Measurements from ENCODE around the gene TNK2.
"Not testable (repeated sequence)": the region's sequence is repeated elsewhere in the genome, so short reads cannot be mapped to it uniquely, and the experiment has no call there.

The TNK2 gene

DNA sequence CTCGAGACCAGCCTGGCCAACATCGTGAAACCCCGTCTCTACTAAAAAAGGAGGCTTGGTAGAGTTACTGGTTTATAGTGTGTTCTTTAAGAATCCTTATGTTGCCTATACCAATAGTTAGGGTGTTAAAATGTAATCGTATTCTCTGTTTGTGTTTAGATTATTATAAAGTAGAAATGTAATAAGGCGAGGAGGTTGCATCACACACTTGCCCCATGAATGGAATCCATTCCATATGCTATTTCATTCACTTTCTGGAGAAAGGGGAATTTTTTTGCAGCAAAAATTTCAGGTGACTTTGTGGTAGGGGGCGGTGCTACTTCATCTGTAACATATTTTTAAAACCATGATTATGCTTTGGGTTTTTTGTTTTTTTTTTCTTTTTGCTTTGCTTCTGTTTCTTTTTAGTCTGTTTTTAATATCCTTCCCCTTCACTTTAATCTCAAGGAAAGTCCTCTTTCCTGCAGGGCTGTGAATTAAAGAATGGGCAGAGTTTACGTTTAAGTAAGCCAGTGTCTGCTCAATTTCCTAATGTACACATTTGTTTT lies 63.6 kb downstream of the TNK2 start:
- no peak for DNase-seq

DNA sequence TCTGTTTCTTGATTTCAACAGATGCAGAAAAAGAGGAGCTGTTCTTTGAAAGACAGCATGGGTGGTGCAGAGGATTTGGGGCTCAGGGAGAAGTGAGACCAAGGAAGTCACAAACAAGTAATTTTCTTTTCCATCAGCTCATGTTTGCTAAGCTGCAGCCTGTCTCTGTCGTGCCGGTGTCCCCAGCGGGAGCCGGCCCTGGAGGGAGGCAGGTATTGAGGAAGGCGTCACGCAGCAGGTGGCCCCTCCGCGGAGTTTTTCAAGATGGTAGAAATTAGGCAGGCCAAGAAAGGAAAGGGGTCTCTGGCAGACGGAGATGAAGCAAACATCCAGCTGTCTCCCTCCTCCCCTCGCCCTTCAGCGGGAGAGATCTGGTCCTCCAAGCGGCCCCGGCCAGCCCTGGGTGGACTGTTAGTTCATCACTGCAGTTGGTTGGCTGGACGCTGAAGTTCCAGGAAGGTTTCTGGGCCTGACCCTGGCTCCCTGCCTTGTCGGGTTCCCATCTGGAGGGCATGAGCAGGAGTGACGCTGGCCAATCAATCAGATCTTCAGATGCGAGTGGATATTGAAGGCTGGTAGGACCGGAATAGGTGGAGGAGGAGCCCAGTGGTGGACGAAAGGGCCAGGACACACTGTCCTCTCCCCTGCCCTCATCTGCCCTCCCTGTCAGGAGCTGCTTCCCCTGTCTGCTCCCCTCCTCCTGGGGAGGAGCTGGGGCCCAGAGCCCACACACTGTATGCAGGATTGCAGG lies 68.9 kb downstream of the TNK2 start:
- no peak for DNase-seq

DNA sequence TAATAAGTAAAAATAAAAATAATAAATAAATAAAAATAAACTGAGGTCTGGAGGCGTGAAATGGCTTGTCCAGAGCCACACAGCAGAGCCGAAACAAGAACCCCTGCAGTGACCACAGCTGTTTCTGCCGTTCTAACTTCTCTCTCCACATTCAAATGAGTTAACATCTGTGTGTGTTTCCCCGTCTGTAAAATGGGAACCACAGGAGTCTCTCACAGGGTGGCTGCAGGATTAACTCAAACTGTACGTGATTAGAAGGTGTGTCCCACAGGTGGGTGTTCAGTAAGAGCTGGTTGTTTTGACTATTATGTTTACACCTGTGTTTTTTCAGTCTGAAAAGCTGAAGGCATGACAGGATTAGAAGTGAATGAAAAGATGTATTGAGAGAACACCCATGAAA lies 69.6 kb downstream of the TNK2 start:
- DNase-seq: no peak

DNA sequence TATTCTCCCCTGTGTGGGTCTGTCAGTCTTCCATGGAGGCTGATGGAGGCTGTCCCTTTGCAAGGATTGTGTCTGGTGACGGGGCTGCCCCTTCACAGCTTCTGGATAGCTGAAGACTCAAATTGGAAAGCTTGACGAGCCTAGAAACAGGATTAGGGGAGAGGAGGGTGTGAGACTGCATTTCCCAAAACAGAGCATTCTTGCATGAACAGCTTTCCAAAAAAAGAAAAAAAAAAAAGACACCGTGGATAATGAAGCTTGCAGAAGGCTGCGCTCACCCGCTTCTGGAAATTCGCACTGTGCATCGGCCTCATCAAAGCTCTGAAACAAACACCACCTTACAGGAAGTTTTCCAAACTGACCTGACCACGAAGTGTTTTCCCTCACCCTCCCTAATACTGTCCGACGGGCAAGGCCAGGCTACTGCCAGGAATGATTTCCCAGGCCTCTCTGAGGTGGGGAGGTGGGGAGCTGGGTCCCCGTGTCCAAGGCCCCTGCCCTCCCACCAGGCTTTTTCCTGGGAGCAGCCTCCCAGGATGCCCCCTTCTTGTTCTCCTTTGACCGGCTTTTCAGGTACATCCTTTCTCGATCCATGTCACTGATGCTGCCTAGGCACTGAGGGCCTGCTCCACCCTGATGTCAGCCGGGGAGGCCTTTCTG lies 71.7 kb downstream of the TNK2 start:
- no peak for DNase-seq

DNA sequence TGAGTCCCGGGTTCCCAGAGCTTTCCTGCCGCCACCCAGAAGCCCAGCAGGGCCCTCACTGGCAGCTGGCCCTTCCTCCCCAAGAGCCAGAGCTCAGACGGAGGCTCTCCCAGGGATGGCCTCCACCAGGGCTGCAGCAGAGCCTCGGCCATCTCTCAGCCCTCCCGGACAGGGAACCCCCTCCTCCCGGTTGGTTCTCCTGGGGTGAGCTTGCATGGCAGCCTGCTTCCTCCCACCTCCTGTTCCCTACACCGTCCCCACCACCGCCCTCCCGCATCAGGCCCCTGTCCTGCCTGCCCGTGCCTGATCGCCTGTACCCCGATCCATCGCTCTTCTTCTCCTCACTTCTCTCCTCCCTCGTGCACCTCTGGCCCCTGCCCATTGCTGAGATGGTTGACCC lies 72.6 kb downstream of the TNK2 start:
- no peak for DNase-seq

DNA sequence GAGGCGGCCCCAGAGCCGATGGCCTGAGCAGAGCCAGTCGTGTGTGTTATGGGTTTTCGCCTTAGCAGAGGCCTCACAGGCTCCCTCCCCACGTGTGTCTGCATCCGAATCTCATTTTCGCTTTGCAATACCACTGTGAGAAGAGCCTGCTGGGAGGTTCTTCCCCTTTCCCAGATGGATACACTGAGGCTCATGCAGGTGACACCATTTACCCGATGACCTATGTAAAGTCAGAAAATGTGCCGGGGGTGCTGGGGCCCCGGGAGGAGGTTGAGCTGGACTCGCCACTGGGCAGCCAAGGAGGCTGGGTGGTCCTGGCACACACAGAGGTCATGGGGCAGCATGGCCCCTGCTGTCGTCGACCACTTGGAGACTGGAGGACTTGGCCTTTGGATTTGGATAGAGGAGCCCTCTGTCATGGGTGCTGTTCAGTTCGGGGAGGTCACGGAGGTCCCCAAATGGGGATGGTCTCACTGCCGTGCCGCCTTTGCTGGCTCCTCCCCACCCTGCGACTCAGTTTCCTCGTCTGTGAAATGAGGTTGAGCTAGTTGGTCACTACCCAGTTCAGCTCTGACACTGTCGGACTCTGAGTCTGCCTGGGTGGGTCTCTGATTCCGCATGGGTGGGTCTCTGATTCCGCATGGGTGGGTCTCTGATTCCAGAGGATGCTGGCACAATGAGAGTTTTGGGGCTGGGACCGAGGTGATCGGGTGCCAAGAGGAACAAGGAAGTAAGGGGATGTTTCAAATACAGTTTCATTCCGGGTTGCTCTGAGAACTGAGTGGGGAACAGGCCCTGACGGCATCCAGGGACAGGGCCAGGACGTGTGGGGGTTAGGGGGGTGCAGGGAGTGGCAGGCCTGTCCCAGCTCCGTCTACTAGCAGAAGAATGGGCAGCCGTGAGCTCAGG lies 73.4 kb downstream of the TNK2 start:
- DNase-seq: no peak

DNA sequence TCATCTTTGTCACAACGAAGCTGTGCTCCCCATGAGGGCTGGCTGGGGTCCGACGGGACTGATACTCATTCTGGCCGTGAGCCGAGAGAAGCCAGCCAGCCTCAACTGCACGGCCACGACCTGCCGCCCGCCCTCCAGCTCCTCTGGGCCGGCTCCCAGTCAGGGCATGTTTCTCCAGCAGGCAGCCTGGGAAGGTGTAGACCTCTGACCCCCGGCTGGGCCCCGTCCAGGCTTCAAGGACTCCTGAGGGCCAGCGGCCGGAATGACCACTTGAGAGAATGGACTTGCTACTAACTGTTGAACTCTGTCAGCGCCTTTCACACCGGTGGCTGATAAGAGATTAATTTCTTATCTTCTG lies 78.5 kb downstream of the TNK2 start:
- no peak for DNase-seq

DNA sequence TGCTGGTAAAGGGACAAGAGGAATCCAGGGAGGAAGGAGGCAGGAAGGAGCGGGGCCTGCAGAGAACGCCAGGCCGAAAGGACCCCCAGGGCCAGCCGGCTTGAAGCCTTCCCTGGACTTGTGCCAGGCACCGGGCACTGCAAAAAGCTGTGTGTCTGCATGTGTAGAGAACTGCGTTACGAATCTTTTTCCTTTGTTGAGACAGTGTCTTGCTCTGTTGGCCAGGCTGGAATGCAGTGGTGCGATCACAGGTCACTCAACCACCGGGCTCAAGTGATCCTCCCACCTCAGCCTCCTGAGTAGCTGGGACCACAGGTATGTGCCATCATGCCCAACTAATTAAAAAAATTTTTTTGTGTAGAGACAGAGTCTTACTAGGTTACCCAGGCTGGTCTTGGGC lies 79.6 kb downstream of the TNK2 start:
- no peak for DNase-seq

DNA sequence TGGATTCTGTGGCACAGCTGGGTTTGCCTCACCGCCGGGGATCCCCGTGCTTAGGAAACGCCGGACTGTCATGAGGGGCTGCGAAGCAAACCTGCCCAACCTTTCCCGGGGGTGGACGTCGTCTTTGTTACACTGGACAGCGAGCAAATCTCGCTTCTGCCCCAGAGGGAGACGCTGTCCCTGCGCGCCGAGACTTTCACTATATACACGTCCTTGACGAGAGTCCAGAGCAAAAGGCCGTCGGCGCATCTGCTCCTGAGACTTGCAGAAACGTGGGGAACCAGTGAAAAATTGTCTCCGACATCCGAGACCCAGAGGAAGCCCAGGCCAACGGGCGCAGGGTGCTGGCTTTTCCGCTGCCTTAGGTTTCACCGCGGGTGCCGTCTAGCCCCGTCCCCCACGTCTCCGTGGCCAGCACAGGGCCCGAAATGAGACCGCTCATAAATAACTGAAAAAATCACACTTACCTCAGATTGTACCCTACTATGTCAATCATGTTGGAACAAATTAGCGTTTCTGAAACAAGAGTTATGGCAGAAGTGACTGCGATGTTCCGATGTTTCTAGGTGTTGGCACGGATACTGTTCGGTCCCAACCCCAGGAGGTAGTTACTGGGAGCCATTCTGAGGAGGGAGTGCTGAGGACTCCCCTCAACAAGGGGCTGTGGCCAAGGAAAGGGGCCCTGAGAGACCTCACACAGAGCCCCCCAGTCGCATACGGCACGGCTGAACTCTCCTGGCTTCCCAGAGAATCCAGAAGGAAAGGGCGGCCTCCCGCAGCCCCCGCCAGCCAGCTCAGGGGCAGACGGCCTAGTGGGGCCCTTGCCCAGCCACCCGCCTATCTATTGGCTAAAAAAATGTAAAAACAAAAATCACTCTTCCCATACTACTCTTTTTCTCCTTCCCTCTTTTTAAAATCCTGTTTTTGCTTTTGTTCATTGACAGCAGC lies 82.2 kb downstream of the TNK2 start:
- no peak for DNase-seq

DNA sequence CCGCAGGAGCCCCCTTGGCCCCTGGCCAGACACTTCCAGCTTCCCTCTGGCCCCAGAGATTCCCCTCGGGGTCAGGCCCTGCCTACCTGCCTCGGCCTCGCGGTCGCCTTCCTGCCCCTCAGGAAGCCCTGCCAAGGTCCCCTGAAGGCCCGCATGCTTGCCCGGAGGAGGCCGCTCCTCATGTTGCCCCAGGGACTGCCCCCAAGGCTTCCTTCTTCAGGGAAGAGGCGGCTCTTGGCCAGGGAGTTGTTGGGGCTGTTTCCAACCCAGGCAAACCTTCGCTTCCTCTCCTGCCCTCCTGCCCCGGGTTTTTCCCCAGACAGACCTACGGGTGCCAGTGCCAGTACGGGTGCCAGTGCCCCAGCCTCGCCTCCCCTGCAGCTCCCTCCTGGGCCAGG lies 83.2 kb downstream of the TNK2 start:
- no peak for DNase-seq

DNA sequence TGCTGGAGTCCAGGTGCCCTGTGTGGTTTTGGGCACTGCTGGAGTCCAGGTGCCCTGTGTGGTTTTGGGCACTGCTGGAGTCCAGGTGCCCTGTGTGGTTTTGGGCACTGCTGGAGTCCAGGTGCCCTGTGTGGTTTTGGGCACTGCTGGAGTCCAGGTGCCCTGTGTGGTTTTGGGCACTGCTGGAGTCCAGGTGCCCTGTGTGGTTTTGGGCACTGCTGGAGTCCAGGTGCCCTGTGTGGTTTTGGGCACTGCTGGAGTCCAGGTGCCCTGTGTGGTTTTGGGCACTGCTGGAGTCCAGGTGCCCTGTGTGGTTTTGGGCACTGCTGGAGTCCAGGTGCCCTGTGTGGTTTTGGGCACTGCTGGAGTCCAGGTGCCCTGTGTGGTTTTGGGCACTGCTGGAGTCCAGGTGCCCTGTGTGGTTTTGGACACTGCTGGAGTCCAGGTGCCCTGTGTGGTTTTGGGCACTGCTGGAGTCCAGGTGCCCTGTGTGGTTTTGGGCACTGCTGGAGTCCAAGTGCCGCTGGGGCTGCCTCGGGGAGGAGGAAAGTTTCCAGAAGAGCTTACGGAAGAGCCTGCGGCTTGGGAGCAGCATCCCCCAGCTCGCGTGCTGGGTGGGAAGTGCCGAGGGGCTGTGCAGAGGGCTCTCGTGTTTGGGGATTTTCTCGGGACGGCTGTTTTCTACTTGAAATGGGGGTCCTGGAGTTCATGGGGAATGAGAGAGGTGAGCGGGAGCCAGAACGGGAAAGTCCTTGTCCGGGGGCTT lies 83.7 kb downstream of the TNK2 start:
- DNase-seq: not testable (repeated sequence)

DNA sequence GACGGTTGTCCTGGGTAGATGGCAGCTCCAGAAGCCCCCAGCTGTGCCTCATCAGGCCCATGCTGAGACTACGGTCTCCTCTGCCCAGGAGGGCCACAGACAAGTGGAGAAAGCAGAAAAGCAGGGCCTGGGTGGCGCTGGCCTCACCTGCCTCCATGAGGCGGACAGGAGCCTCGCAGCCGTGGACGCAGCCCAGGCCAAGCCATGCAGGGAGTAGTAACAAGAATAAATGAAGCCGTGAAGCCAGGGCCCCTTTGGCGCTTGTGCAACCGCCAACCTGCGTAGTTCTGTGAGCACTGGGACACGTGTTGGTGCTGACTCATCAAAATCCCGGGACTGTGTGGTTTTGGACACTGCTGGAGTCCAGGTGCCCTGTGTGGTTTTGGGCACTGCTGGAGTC lies 84.4 kb downstream of the TNK2 start:
- DNase-seq: no peak

DNA sequence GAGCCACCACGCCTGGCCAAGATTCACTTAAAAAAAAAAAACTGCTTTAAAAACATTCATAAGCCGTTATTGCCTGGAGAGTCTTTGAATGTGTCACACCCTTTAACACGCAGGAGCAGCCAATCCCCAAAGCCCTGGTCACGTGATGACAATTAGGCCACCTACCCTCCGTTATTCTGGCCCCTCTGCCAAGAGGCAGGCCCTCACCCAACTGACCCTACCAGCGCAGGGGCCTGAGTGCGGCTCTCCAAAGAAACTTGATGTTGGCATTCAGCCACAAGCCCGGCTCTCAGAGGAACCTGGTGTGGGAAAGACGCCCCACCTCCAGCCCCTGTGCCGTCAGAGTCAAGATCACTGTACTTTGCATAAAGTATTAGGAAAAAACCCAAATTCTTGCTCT lies 85.1 kb downstream of the TNK2 start:
- no peak for DNase-seq

DNA sequence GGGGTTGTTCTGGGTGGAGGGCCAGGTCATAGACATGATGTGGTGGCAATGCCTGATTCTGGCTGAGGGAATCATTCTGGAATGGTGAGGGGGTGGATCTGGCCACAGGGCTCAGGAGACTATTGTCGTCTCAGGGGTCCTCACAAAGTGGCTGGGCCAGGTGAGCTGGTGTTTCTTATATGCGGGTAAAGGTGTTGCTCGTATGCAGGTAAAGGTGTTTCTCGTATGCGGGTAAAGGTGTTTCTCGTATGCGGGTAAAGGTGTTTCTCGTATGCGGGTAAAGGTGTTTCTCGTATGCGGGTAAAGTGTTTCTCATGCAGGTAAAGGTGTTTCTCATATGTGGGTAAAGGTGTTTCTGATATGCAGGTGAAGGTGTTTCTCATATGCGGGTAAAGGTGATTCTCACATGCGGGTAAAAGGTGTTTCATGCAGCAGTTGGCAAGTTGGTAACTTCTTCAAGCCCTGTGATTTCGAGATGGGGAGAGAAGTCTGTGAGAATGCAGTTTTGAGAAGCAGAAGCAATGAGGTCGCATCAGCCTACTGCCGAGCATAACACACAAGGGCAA lies 86.1 kb downstream of the TNK2 start:
- DNase-seq: no peak

DNA sequence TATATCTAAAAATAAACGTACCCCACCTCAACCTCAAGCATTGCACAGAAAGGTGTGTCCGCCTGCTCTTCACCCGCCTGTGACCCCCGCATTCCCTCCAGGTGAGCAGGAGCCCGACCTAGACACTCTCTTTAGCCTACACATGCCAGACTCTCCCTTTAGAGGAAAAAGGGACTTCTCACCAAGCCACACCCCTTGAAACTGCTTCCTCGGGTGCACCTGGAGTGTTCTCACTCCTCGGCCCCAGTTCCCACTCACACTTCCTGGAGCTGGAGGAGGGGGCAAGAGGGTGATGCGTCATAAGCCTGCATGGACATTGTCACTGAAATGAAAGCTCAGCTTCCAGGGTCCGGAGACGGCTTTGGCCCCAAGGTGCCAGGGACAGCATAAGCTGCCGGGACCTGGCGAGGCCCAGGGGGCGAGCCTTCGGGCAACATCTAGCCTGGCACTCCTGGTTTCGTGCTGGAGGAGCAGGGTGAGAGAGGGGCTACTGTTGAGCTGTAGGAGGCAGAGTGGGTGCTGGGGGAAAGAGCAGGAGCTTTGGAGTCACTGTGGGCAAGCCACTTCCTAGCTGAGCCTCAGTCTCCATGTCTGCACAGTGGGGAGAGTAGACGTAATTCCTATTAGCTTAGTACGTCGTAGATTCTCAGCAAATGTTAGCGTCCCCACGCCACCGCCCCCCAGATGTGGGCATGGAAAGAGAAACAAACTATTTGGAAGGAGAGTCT lies 86.8 kb downstream of the TNK2 start:
- DNase-seq: no peak

DNA sequence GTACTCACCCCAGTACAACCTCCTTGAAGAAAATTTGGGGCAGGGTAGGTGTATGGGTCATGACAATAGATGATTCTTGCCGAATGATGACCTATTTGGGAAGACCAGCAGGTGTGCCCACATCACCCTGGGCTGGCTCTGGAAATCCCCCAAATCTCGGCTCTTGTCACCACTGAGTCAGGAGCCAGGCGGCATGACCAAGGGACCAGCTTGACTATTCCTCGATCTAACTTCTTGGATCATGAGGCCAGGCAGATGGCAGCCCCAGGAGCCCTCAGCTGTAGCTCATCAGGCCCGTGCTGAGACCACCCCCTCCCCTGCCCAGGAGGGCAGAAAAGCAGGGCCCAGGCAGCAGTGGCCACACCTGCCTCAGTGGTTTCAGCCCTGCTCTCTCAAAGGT lies 87.5 kb downstream of the TNK2 start:
- no peak for DNase-seq

DNA sequence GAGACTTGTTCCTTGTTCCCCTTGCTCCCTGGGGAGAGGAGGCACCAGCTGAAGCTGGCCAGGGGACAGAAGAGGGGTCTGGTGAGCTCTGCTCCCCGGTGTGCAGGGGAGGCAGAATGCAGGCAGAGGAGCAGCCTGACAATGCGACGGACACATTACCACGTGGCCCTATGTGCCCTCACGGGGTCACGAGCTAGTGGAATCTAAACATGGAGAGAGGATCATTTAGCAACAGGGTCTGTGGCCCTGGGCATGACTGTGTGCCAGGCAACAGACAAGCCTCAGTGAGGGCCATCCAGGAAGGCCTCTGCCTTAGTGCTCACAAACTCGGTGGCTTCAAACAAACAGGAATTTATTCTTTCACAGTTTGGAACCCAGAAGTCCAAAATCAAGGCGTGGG lies 88.2 kb downstream of the TNK2 start:
- no peak for DNase-seq

DNA sequence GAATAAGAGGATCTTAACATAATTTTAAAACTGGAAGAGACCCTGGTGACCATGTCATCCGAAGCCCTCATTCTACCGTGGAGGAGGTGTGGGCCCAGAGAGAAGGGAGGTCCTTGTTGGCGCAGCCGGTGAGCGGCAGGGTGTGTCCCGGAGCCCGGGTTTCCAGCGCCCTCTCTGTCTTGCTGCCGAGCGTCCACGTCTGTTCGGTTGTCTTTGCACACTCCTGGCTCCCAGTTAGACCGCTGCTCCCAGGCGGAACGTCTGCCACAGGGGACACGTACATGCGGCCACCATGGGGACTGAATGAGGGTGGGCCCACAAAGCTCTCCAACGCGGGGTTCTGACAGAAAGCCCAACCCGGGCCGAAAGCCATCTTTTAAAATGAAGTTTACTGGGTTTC lies 90.0 kb downstream of the TNK2 start:
- DNase-seq: no peak

DNA sequence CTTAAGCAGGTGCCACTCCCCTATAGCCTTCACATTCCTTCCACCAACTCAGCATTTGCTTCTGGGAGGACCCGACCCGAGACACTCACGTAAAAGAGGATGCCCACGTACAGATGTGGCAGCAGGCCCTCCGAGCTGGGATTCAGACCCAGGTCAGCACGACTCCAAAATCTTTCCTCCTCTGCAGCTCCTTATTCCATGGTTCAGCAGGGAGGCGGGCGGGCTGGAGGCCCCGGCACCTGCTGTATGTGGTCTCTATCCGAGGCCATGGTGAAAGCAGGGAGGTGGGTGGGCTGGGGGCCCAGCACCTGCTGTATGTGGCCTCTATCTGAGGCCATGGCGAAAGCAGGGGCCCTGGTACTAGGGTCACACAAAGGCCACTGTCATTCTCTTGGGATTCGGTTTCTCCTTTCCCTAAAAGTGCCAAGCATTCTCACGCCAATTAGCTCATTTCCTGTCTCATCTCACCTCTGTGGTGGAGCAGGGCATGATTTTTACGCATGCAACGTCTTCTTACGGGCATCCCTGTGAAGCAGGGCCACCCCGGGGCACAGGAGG lies 90.7 kb downstream of the TNK2 start:
- no peak for DNase-seq

DNA sequence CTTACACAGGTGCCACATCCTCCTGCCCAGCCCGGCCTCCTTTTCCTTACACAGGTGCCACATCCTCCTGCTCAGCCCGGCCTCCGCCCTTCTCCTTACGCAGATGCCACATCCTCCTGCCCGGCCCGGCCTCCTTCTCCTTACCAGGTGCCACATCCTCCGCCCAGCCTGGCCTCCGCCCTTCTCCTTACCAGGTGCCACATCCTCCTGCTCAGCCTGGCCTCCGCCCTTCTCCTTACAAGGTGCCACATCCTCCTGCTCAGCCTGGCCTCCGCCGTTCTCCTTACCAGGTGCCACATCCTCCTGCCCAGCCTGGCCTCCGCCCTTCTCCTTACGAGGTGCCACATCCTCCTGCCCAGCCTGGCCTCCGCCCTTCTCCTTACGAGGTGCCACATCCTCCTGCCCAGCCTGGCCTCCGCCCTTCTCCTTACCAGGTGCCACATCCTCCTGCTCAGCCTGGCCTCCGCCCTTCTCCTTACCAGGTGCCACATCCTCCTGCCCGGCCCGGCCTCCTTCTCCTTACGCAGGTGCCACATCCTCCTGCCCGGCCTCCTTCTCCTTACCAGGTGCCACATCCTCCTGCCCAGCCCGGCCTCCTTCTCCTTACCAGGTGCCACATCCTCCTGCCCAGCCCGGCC lies 92.0 kb downstream of the TNK2 start:
- not testable (repeated sequence) for DNase-seq
